ENCODE results near the gene STIP1.

- TF ChIP-seq, protein P1, sequence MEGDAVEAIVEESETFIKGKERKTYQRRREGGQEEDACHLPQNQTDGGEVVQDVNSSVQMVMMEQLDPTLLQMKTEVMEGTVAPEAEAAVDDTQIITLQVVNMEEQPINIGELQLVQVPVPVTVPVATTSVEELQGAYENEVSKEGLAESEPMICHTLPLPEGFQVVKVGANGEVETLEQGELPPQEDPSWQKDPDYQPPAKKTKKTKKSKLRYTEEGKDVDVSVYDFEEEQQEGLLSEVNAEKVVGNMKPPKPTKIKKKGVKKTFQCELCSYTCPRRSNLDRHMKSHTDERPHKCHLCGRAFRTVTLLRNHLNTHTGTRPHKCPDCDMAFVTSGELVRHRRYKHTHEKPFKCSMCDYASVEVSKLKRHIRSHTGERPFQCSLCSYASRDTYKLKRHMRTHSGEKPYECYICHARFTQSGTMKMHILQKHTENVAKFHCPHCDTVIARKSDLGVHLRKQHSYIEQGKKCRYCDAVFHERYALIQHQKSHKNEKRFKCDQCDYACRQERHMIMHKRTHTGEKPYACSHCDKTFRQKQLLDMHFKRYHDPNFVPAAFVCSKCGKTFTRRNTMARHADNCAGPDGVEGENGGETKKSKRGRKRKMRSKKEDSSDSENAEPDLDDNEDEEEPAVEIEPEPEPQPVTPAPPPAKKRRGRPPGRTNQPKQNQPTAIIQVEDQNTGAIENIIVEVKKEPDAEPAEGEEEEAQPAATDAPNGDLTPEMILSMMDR (IDR thresholded peaks at IDR 0.05 in 2 of 3, conservative IDR thresholded peaks at IDR 0.05 in 1 of 3; ENCODE audit: control insufficient read depth in 2 of 3, extremely low read depth in 1 of 3, insufficient read depth in 1 of 3, low read depth in 3 of 3, low read length in 3 of 3), result no peak
- TF ChIP-seq NBN (IDR thresholded peaks at IDR 0.05), result no peak
- TF ChIP-seq, protein P2, sequence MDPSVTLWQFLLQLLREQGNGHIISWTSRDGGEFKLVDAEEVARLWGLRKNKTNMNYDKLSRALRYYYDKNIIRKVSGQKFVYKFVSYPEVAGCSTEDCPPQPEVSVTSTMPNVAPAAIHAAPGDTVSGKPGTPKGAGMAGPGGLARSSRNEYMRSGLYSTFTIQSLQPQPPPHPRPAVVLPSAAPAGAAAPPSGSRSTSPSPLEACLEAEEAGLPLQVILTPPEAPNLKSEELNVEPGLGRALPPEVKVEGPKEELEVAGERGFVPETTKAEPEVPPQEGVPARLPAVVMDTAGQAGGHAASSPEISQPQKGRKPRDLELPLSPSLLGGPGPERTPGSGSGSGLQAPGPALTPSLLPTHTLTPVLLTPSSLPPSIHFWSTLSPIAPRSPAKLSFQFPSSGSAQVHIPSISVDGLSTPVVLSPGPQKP (IDR thresholded peaks at IDR 0.05; ENCODE audit: low read depth, low read length), result no peak
- no peak for TF ChIP-seq POLR2A (IDR thresholded peaks at IDR 0.05; ENCODE audit: low read depth, low read length)
These were observed 18.1 kb downstream of the STIP1 start for GRCh38 chr11:64204080-64204440.

Measured in GM12878 (cell line).